Measurements from ENCODE around the gene PLXNB1. TPM values are rescaled to one million over a fixed set of nuclear protein-coding genes. Genes with fewer than 3 reads are reported as not detected.
A peak's percentile ranks its signal among the peaks of the same experiment; 100 is the strongest.

The PLXNB1 gene
- total and polyA plus RNA-seq, 2 of the 13 experiments (the other 11 are each of a cell fraction or from before 2014, with no cell fraction given) = 86.0 to 143 TPM

GRCh38 chr3:48426944-48427629 lies 2.8 kb downstream of the PLXNB1 start (continued):
- TF ChIP-seq ZBTB7B (CRISPR knock-in tag; IDR thresholded peaks at IDR 0.05) (peak; percentile 87; the same call in 1 of the 2 replicates), KLF11 (CRISPR knock-in tag; IDR thresholded peaks at IDR 0.05) (no peak), CREB3 (CRISPR knock-in tag; IDR thresholded peaks at IDR 0.05) (no peak), GMEB2 (CRISPR knock-in tag; IDR thresholded peaks at IDR 0.05; ENCODE audit: low read depth) (no peak), EZH2 (conservative IDR thresholded peaks at IDR 0.05; ENCODE audit: low read depth, low read length) (no peak), CC2D1A (CRISPR knock-in tag; IDR thresholded peaks at IDR 0.05) (no peak), ZNF44 (CRISPR knock-in tag; IDR thresholded peaks at IDR 0.05) (no peak), NFYC (CRISPR knock-in tag; IDR thresholded peaks at IDR 0.05) (no peak), FOSL1 (CRISPR knock-in tag; IDR thresholded peaks at IDR 0.05; ENCODE audit: borderline replicate concordance) (no peak), HNF4G (IDR thresholded peaks at IDR 0.05; ENCODE audit: borderline replicate concordance, low read depth, low read length) (no peak), HNF4G (CRISPR knock-in tag; IDR thresholded peaks at IDR 0.05; ENCODE audit: borderline replicate concordance, low read depth) (no peak)
- TF ChIP-seq, protein P1, sequence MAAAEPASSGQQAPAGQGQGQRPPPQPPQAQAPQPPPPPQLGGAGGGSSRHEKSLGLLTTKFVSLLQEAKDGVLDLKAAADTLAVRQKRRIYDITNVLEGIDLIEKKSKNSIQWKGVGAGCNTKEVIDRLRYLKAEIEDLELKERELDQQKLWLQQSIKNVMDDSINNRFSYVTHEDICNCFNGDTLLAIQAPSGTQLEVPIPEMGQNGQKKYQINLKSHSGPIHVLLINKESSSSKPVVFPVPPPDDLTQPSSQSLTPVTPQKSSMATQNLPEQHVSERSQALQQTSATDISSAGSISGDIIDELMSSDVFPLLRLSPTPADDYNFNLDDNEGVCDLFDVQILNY (CRISPR knock-in tag; conservative IDR thresholded peaks at IDR 0.05) = no peak
- TF ChIP-seq, protein P2, sequence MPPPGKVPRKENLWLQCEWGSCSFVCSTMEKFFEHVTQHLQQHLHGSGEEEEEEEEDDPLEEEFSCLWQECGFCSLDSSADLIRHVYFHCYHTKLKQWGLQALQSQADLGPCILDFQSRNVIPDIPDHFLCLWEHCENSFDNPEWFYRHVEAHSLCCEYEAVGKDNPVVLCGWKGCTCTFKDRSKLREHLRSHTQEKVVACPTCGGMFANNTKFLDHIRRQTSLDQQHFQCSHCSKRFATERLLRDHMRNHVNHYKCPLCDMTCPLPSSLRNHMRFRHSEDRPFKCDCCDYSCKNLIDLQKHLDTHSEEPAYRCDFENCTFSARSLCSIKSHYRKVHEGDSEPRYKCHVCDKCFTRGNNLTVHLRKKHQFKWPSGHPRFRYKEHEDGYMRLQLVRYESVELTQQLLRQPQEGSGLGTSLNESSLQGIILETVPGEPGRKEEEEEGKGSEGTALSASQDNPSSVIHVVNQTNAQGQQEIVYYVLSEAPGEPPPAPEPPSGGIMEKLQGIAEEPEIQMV (CRISPR knock-in tag; IDR thresholded peaks at IDR 0.05; ENCODE audit: low read depth) = no peak

All from HepG2 (cell line).